Neural progenitor cell (in vitro differentiated cells): ENCODE data around the gene TLCD3B. TPM values are rescaled to one million over a fixed set of nuclear protein-coding genes. Genes with fewer than 3 reads are reported as not detected.

Experiments used
- DNase-seq: peaks from one replicate; pipeline ENCODE4 v3.0.0-alpha.2; 2016; ENCODE audit warnings: low spot score
- H2AFZ ChIP-seq: fragments of 200-600 bp; sonication (generic); replicated peaks from 2 replicates; pipeline ENCODE4 v1.6.1; 2016; ENCODE audit warnings: antibody characterized with exemption
- H3F3A ChIP-seq: fragments of 200-600 bp; sonication (generic); 2 replicates; pipeline ENCODE4 v1.6.1; 2016; ENCODE audit warnings: antibody characterized with exemption, low read depth
- H3K27ac ChIP-seq: fragments of 200-600 bp; sonication (generic); 2 replicates; pipeline ENCODE4 v1.5.1; 2016; ENCODE audit warnings: mild to moderate bottlenecking
- H3K27me3 ChIP-seq: fragments of 200-600 bp; sonication (generic); 2 replicates; pipeline ENCODE4 v1.6.1; 2016; ENCODE audit warnings: mild to moderate bottlenecking, moderate library complexity
- H3K36me3 ChIP-seq: fragments of 200-600 bp; sonication (generic); 2 replicates; pipeline ENCODE4 v1.5.1; 2016
- H3K4me1 ChIP-seq: fragments of 200-600 bp; sonication (generic); 2 replicates; pipeline ENCODE4 v1.6.1; 2016; ENCODE audit warnings: mixed run types
- H3K4me2 ChIP-seq: fragments of 200-600 bp; sonication (generic); 2 replicates; pipeline ENCODE4 v1.6.1; 2016
- H3K4me3 ChIP-seq: fragments of 200-600 bp; sonication (generic); 2 replicates; pipeline ENCODE4 v1.5.1; 2016
- H3K79me2 ChIP-seq: fragments of 200-600 bp; sonication (generic); 2 replicates; pipeline ENCODE4 v1.6.1; 2016; ENCODE audit warnings: low read depth
- H3K9ac ChIP-seq: fragments of 200-600 bp; sonication (generic); 2 replicates; pipeline ENCODE4 v1.6.1; 2016
- H3K9me3 ChIP-seq: fragments of 200-600 bp; sonication (generic); 2 replicates; pipeline ENCODE4 v1.5.1; 2016; ENCODE audit warnings: low read depth
- H4K20me1 ChIP-seq: fragments of 200-600 bp; sonication (generic); 2 replicates; pipeline ENCODE4 v1.6.1; 2016; ENCODE audit warnings: low read depth
- H3K27ac Mint-ChIP-seq: 3 replicates; pipeline ENCODE4 v1.8.0; 2021; ENCODE audit warnings: mixed read lengths
- H3K27me3 Mint-ChIP-seq: 2 replicates; pipeline ENCODE4 v1.8.0; 2022; ENCODE audit warnings: low read depth, mild to moderate bottlenecking, inconsistent platforms, moderate library complexity, mixed read lengths; ENCODE audit not compliant: insufficient read depth
- H3K36me3 Mint-ChIP-seq: 3 replicates; pipeline ENCODE4 v1.8.0; 2021; ENCODE audit warnings: mixed read lengths
- H3K4me1 Mint-ChIP-seq: 3 replicates; pipeline ENCODE4 v1.8.0; 2021; ENCODE audit warnings: mixed read lengths
- H3K4me3 Mint-ChIP-seq: 3 replicates; pipeline ENCODE4 v1.8.0; 2021; ENCODE audit warnings: mild to moderate bottlenecking, moderate library complexity, mixed read lengths
- H3K9me3 Mint-ChIP-seq: 3 replicates; pipeline ENCODE4 v1.8.0; 2020; ENCODE audit warnings: mixed read lengths
- CTCF ChIP-seq: fragments of 200-600 bp; sonication (generic); IDR thresholded peaks from 2 replicates; pipeline ENCODE4 v1.5.1; 2017; ENCODE audit warnings: antibody characterized with exemption, mild to moderate bottlenecking
- EZH2 ChIP-seq: fragments of 200-600 bp; sonication (generic); IDR thresholded peaks from 2 replicates; pipeline ENCODE4 v1.6.1; 2017; ENCODE audit warnings: antibody characterized with exemption, mild to moderate bottlenecking, moderate library complexity
- EZH2phosphoT487 ChIP-seq: fragments of 200-600 bp; sonication (generic); IDR thresholded peaks from 2 replicates; pipeline ENCODE4 v1.6.1; 2017; ENCODE audit warnings: antibody characterized with exemption
- total RNA-seq: library from RNA; depleted of rRNA; stranded (reverse); fragments of >200 nt; gene quantifications from 2 replicates; pipeline ENCODE4 v1.2.3, GENCODE V29; 2015; ENCODE audit warnings: low replicate concordance

TLCD3B gene
- total RNA-seq, 1 donor from 2014 or later = 2.4 TPM

- no peak overlapping the region for H3K27ac ChIP-seq
- Mint-ChIP-seq H3K27ac (peak overlapping the region; percentile 73), H3K36me3 (peaks cover 45% of the 10 kb centered on the region), H3K4me1 (no peaks in the 10 kb centered on the region), H3K27me3 (no peaks in the 10 kb centered on the region), H3K9me3 (no peaks in the 10 kb centered on the region), H3K4me3 (no peak overlapping the region)
- H3K4me3 ChIP-seq = no peak overlapping the region
- H3K79me2 ChIP-seq = no peaks in the 10 kb centered on the region
- H2AFZ ChIP-seq = no peak overlapping the region
- H3K9ac ChIP-seq = no peak overlapping the region
- H3K4me2 ChIP-seq = no peak overlapping the region
- no peaks in the 10 kb centered on the region for H3K9me3 ChIP-seq
- no peaks in the 10 kb centered on the region for H3K4me1 ChIP-seq
- H3K36me3 ChIP-seq = no peaks in the 10 kb centered on the region
- DNase-seq = no peak
- no peak for TF ChIP-seq EZH2phosphoT487
- no peak for TF ChIP-seq CTCF
- TF ChIP-seq EZH2 = no peak
- no peaks in the 10 kb centered on the region for H3F3A ChIP-seq
- H3K27me3 ChIP-seq = no peaks in the 10 kb centered on the region
- no peaks in the 10 kb centered on the region for H4K20me1 ChIP-seq
These were observed 47.5 kb downstream of the TLCD3B start for GRCh38 chr16:29983420-29984136.

- Histone ChIP-seq H3K9ac (no peak overlapping the region), H3K4me2 (no peak overlapping the region), H3K27me3 (no peaks in the 10 kb centered on the region), H3K36me3 (no peaks in the 10 kb centered on the region), H3K9me3 (no peaks in the 10 kb centered on the region), H3F3A (no peaks in the 10 kb centered on the region), H3K79me2 (peaks cover 2% of the 10 kb centered on the region), H3K4me1 (no peaks in the 10 kb centered on the region), H2AFZ (no peak overlapping the region), H4K20me1 (peaks cover 8% of the 10 kb centered on the region), H3K4me3 (no peak overlapping the region), H3K27ac (no peak overlapping the region)
- no peaks in the 10 kb centered on the region for H3K9me3 Mint-ChIP-seq
- no peaks in the 10 kb centered on the region for H3K27me3 Mint-ChIP-seq
- H3K4me3 Mint-ChIP-seq = no peak overlapping the region
- no peak for DNase-seq
- TF ChIP-seq EZH2 (no peak), EZH2phosphoT487 (no peak), CTCF (no peak)
- peaks cover 45% of the 10 kb centered on the region for H3K36me3 Mint-ChIP-seq
- no peak overlapping the region for H3K27ac Mint-ChIP-seq
- H3K4me1 Mint-ChIP-seq = no peaks in the 10 kb centered on the region
These were observed 48.3 kb downstream of the TLCD3B start for GRCh38 chr16:29982560-29983419.

- Histone ChIP-seq H3F3A (peaks cover 8% of the 10 kb centered on the region), H3K4me1 (peaks cover 23% of the 10 kb centered on the region), H3K27ac (no peak overlapping the region), H3K4me3 (no peak overlapping the region), H3K79me2 (peaks cover 42% of the 10 kb centered on the region), H3K27me3 (no peaks in the 10 kb centered on the region), H3K36me3 (no peaks in the 10 kb centered on the region), H3K4me2 (no peak overlapping the region), H3K9ac (no peak overlapping the region), H4K20me1 (peaks cover 43% of the 10 kb centered on the region), H3K9me3 (no peaks in the 10 kb centered on the region), H2AFZ (no peak overlapping the region)
- H3K27ac Mint-ChIP-seq = no peak overlapping the region
- no peak overlapping the region for H3K4me3 Mint-ChIP-seq
- peaks cover 29% of the 10 kb centered on the region for H3K4me1 Mint-ChIP-seq
- peaks cover 32% of the 10 kb centered on the region for H3K36me3 Mint-ChIP-seq
- H3K9me3 Mint-ChIP-seq = no peaks in the 10 kb centered on the region
- no peak for DNase-seq
- H3K27me3 Mint-ChIP-seq = peaks cover 3% of the 10 kb centered on the region
- no peak for TF ChIP-seq EZH2phosphoT487
- TF ChIP-seq CTCF = no peak
- no peak for TF ChIP-seq EZH2
These were observed 52.4 kb downstream of the TLCD3B start for GRCh38 chr16:29978564-29979270.
